H9 (cell line): ENCODE results near the gene IPO9. TPM values are rescaled to one million over a fixed set of nuclear protein-coding genes. Genes with fewer than 3 reads are reported as not detected.

ENCODE experiments used
- DNase-seq: peaks from one replicate; pipeline ENCODE4 v3.0.0-alpha.2; 2017
- H2AFZ ChIP-seq: one replicate; pipeline ENCODE4 v1.6.1; 2013; ENCODE audit warnings: mild to moderate bottlenecking, low read length, control low read depth, moderate library complexity
- H2AK5ac ChIP-seq: 2 replicates; pipeline ENCODE4 v1.6.1; 2013; ENCODE audit warnings: low read length, control low read depth, mixed read lengths; ENCODE audit not compliant: insufficient read length
- H2BK120ac ChIP-seq: one replicate; pipeline ENCODE4 v1.6.1; 2013; ENCODE audit warnings: low read depth, mild to moderate bottlenecking, low read length, control low read depth, inconsistent platforms; ENCODE audit not compliant: poor library complexity, severe bottlenecking
- H2BK12ac ChIP-seq: 2 replicates; pipeline ENCODE4 v1.6.1; 2013; ENCODE audit warnings: low read length, control low read depth, mixed read lengths, low read depth; ENCODE audit not compliant: insufficient read length
- H2BK15ac ChIP-seq: 2 replicates; pipeline ENCODE4 v1.6.1; 2013; ENCODE audit warnings: low read depth, low read length, control low read depth
- H2BK20ac ChIP-seq: one replicate; pipeline ENCODE4 v1.6.1; 2013; ENCODE audit warnings: low read depth, mild to moderate bottlenecking, low read length, control low read depth, inconsistent platforms; ENCODE audit not compliant: poor library complexity, severe bottlenecking
- H2BK5ac ChIP-seq: 2 replicates; pipeline ENCODE4 v1.6.1; 2013; ENCODE audit warnings: low read length, control low read depth, mixed read lengths; ENCODE audit not compliant: insufficient read length
- H3K14ac ChIP-seq: 2 replicates; pipeline ENCODE4 v1.6.1; 2013; ENCODE audit warnings: low read length, control low read depth; ENCODE audit not compliant: insufficient read depth
- H3K18ac ChIP-seq: 2 replicates; pipeline ENCODE4 v1.6.1; 2013; ENCODE audit warnings: low read depth, mild to moderate bottlenecking, mixed read lengths, low read length, control low read depth; ENCODE audit not compliant: insufficient read length
- H3K23ac ChIP-seq: 2 replicates; pipeline ENCODE4 v1.6.1; 2013; ENCODE audit warnings: low read length, control low read depth, mixed read lengths, low read depth; ENCODE audit not compliant: insufficient read length
- H3K23me2 ChIP-seq: 2 replicates; pipeline ENCODE4 v1.6.1; 2013; ENCODE audit warnings: low read depth, mild to moderate bottlenecking, mixed read lengths, low read length, control low read depth; ENCODE audit not compliant: insufficient read length, poor library complexity, severe bottlenecking
- H3K27ac ChIP-seq: 2 replicates; pipeline ENCODE4 v1.5.1; 2013; ENCODE audit warnings: low read length, control low read depth, mixed read lengths, low read depth; ENCODE audit not compliant: insufficient read length
- H3K27me3 ChIP-seq: 2 replicates; pipeline ENCODE4 v1.6.1; 2013; ENCODE audit warnings: low read length, control low read depth, inconsistent platforms; ENCODE audit not compliant: insufficient read depth
- H3K4ac ChIP-seq: 2 replicates; pipeline ENCODE4 v1.6.1; 2013; ENCODE audit warnings: low read depth, mild to moderate bottlenecking, control low read depth, inconsistent platforms, low read length, moderate library complexity
- H3K4me1 ChIP-seq: 2 replicates; pipeline ENCODE4 v1.6.1; 2013; ENCODE audit warnings: low read length, control low read depth, inconsistent platforms; ENCODE audit not compliant: insufficient read depth
- H3K4me2 ChIP-seq: 2 replicates; pipeline ENCODE4 v1.6.1; 2013; ENCODE audit warnings: low read length, control low read depth, mixed read lengths; ENCODE audit not compliant: insufficient read length, insufficient read depth
- H3K56ac ChIP-seq: 2 replicates; pipeline ENCODE4 v1.6.1; 2013; ENCODE audit warnings: low read depth, mild to moderate bottlenecking, mixed read lengths, low read length, control low read depth; ENCODE audit not compliant: insufficient read length
- H3K79me1 ChIP-seq: 2 replicates; pipeline ENCODE4 v1.6.1; 2013; ENCODE audit warnings: low read depth, mild to moderate bottlenecking, moderate library complexity, low read length, control low read depth, inconsistent platforms; ENCODE audit not compliant: insufficient read depth, poor library complexity, severe bottlenecking
- H3K79me2 ChIP-seq: 2 replicates; pipeline ENCODE4 v1.6.1; 2013; ENCODE audit warnings: low read length, control low read depth, inconsistent platforms; ENCODE audit not compliant: insufficient read depth
- H3K9ac ChIP-seq: 2 replicates; pipeline ENCODE4 v1.6.1; 2013; ENCODE audit warnings: low read length, control low read depth, mixed read lengths; ENCODE audit not compliant: insufficient read length; ENCODE audit errors: extremely low read depth
- H3K9me3 ChIP-seq: one replicate; pipeline ENCODE4 v1.6.1; 2013; ENCODE audit warnings: low read depth, low read length, inconsistent platforms; ENCODE audit not compliant: control insufficient read depth
- H3T11ph ChIP-seq: one replicate; pipeline ENCODE4 v1.6.1; 2013; ENCODE audit warnings: mild to moderate bottlenecking, low read length, control low read depth, inconsistent platforms
- H4K20me1 ChIP-seq: one replicate; pipeline ENCODE4 v1.6.1; 2013; ENCODE audit not compliant: control insufficient read depth, insufficient read length, insufficient read depth
- H4K5ac ChIP-seq: 2 replicates; pipeline ENCODE4 v1.6.1; 2013; ENCODE audit warnings: low read depth, mild to moderate bottlenecking, mixed read lengths, low read length, control low read depth; ENCODE audit not compliant: insufficient read length
- H4K8ac ChIP-seq: replicated peaks from 2 replicates; pipeline ENCODE4 v1.6.1; 2013; ENCODE audit warnings: low read length, control low read depth, mixed read lengths, low read depth; ENCODE audit not compliant: insufficient read length
- H4K91ac ChIP-seq: 2 replicates; pipeline ENCODE4 v1.6.1; 2013; ENCODE audit warnings: low read depth, mild to moderate bottlenecking, moderate library complexity, mixed read lengths, low read length, control low read depth; ENCODE audit not compliant: insufficient read length
- H3K27ac Mint-ChIP-seq, 3 experiments: 2 replicates in 2 of 3; 3 replicates in 1 of 3; pipeline ENCODE4 v1.8.0; 2020 to 2021; ENCODE audit warnings: mixed read lengths in 3 of 3, mild to moderate bottlenecking in 1 of 3, moderate library complexity in 1 of 3
- H3K27me3 Mint-ChIP-seq: 2 replicates; pipeline ENCODE4 v1.8.0; 2021; ENCODE audit warnings: low read depth, mild to moderate bottlenecking, moderate library complexity, mixed read lengths
- H3K36me3 Mint-ChIP-seq, 3 experiments: 2 replicates in 2 of 3; 3 replicates in 1 of 3; pipeline ENCODE4 v1.8.0; 2020 to 2021; ENCODE audit warnings: low read depth in 3 of 3, mixed read lengths in 3 of 3; ENCODE audit not compliant: insufficient read depth in 1 of 3
- H3K4me1 Mint-ChIP-seq, 2 experiments: 2 replicates each; pipeline ENCODE4 v1.8.0; 2020; ENCODE audit warnings: mixed read lengths in 2 of 2
- H3K4me3 Mint-ChIP-seq, 2 experiments: 2 replicates in 1 of 2; 3 replicates in 1 of 2; pipeline ENCODE4 v1.8.0; 2020 to 2021; ENCODE audit warnings: mild to moderate bottlenecking in 2 of 2, mixed read lengths in 2 of 2, moderate library complexity in 1 of 2
- H3K9me3 Mint-ChIP-seq, 2 experiments: 2 replicates in 1 of 2; 3 replicates in 1 of 2; pipeline ENCODE4 v1.8.0; 2020; ENCODE audit warnings: mild to moderate bottlenecking in 2 of 2, mixed read lengths in 2 of 2, moderate library complexity in 1 of 2
- WGBS: extraction: QIAGEN DNeasy Blood & Tissue Kit; methylation state at CpG from one replicate; pipeline ENCODE4 v1.1.7; 2013; ENCODE audit warnings: missing lambda C conversion rate, low lambda C conversion rate, mixed read lengths; ENCODE audit not compliant: insufficient read length; ENCODE audit errors: extremely low coverage; 5-methylcytosine and 5-hydroxymethylcytosine counted together
- total RNA-seq: library from RNA; stranded (reverse); gene quantifications from 2 replicates; pipeline ENCODE4 v1.2.1, GENCODE V29; 2021
- TF ChIP-seq, protein P1 (sequence below): fragments of 200-600 bp; sonication (generic); conservative IDR thresholded peaks from 3 replicates; pipeline ENCODE4 v1.8.0; 2021; ENCODE audit warnings: antibody characterized with exemption, mild to moderate bottlenecking

IPO9 gene
- total RNA-seq, 1 experiment from 2014 or later = 104 TPM

- H3K23me2 ChIP-seq = no peaks in the 10 kb centered on the region
- Mint-ChIP-seq H3K4me1 (peaks cover 8 to 15% of the 10 kb centered on the region in 2 experiments; a peak in 3 of 4 replicates), H3K27ac (no peak overlapping the region), H3K9me3 (peaks cover 0 to 6% of the 10 kb centered on the region in 2 experiments; a peak in 1 of 5 replicates), H3K27me3 (no peaks in the 10 kb centered on the region), H3K4me3 (no peak overlapping the region), H3K36me3 (peaks cover 38 to 55% (median 46%) of the 10 kb centered on the region in 3 experiments)
- no peak overlapping the region for H3T11ph ChIP-seq
- no peaks in the 10 kb centered on the region for H3K4me1 ChIP-seq
- TF ChIP-seq, protein P1, sequence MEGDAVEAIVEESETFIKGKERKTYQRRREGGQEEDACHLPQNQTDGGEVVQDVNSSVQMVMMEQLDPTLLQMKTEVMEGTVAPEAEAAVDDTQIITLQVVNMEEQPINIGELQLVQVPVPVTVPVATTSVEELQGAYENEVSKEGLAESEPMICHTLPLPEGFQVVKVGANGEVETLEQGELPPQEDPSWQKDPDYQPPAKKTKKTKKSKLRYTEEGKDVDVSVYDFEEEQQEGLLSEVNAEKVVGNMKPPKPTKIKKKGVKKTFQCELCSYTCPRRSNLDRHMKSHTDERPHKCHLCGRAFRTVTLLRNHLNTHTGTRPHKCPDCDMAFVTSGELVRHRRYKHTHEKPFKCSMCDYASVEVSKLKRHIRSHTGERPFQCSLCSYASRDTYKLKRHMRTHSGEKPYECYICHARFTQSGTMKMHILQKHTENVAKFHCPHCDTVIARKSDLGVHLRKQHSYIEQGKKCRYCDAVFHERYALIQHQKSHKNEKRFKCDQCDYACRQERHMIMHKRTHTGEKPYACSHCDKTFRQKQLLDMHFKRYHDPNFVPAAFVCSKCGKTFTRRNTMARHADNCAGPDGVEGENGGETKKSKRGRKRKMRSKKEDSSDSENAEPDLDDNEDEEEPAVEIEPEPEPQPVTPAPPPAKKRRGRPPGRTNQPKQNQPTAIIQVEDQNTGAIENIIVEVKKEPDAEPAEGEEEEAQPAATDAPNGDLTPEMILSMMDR = no peak
- H3K27me3 ChIP-seq = no peaks in the 10 kb centered on the region
- H3K23ac ChIP-seq = no peak overlapping the region
- no peaks in the 10 kb centered on the region for H4K20me1 ChIP-seq
- H3K79me2 ChIP-seq = no peaks in the 10 kb centered on the region
- no peak overlapping the region for H3K4me2 ChIP-seq
- no peak overlapping the region for H2AFZ ChIP-seq
- no CpG with 5 or more reads among the region's 6 CpGs for WGBS
- no peak overlapping the region for H2BK15ac ChIP-seq
- H4K91ac ChIP-seq = no peak overlapping the region
- H3K4ac ChIP-seq = no peak overlapping the region
- no peak overlapping the region for H2BK12ac ChIP-seq
- H2BK20ac ChIP-seq = no peak overlapping the region
- H3K9me3 ChIP-seq = no peaks in the 10 kb centered on the region
- H2AK5ac ChIP-seq = no peak overlapping the region
- no peak overlapping the region for H2BK5ac ChIP-seq
- H3K18ac ChIP-seq = no peak overlapping the region
- DNase-seq = no peak
- no peak overlapping the region for H3K14ac ChIP-seq
- no peaks in the 10 kb centered on the region for H3K79me1 ChIP-seq
- no peak overlapping the region for H3K27ac ChIP-seq
- no peak overlapping the region for H3K9ac ChIP-seq
- no peak overlapping the region for H2BK120ac ChIP-seq
- H4K8ac ChIP-seq = no peak overlapping the region
- no peak overlapping the region for H4K5ac ChIP-seq
- no peak overlapping the region for H3K56ac ChIP-seq
Measured at GRCh38 chr1:201780952-201781351, 48.0 kb upstream of the IPO9 start.
